ENCODE results near the gene SELENOM. TPM values are rescaled to one million over a fixed set of nuclear protein-coding genes. Genes with fewer than 3 reads are reported as not detected.
"Not testable (repeated sequence)": the region's sequence is repeated elsewhere in the genome, so short reads cannot be mapped to it uniquely, and the experiment has no call there.

The SELENOM gene
- total RNA-seq, 1 experiment from 2014 or later, result 16.3 TPM

DNA sequence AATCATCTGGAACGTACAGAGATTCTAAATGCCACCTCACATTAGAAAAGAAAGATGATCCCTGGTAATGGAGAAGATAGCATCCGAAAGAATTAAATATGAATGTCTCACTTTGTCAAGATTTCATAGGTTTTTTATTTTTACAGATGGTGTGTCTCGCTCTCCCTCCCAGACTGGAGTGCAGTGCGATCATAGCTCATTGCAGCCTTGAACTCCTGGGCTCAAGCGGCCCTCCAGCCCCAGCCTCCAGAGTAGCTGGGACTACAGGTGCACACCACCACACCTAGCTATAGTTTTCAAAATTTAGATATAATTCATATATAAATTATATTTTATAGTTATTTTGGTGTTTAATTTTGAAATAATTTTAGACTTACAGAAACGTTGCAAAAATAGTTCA is 43.0 kb downstream of the SELENOM start:
- ChIA-PET POLR2A (interaction anchor here (0.9 to 1.4 kb wide), 2 partner anchors 21 to 95 kb away, joined by 3 to 4 read pairs; partner anchors contain the start of genes MORC2 and TUG1), CTCF (interaction anchor here (0.6 to 2.3 kb wide), 4 partner anchors 17 to 208 kb away, joined by 3 to 12 read pairs (median 6); partner anchors contain the start of gene SMTN)
- H3K4me1 Mint-ChIP-seq, result peaks cover 6% of the 10 kb centered on the region
- H3K27me3 Mint-ChIP-seq (ENCODE audit: low read depth), result no peaks in the 10 kb centered on the region; the same call in none of the 2 replicates
- no peaks in the 10 kb centered on the region for H3K36me3 Mint-ChIP-seq
- no peak overlapping the region for H3K27ac Mint-ChIP-seq
- ATAC-seq (no peak), DNase-seq (ENCODE audit: low spot score) (no peak)
- peak overlapping the region; percentile 20; the same call in 1 of the 2 replicates for H3K4me3 Mint-ChIP-seq
- H3K9me3 Mint-ChIP-seq, result peaks cover 10% of the 10 kb centered on the region
- TF ChIP-seq PRDM15 (CRISPR knock-in tag; IDR thresholded peaks at IDR 0.05), result no peak

DNA sequence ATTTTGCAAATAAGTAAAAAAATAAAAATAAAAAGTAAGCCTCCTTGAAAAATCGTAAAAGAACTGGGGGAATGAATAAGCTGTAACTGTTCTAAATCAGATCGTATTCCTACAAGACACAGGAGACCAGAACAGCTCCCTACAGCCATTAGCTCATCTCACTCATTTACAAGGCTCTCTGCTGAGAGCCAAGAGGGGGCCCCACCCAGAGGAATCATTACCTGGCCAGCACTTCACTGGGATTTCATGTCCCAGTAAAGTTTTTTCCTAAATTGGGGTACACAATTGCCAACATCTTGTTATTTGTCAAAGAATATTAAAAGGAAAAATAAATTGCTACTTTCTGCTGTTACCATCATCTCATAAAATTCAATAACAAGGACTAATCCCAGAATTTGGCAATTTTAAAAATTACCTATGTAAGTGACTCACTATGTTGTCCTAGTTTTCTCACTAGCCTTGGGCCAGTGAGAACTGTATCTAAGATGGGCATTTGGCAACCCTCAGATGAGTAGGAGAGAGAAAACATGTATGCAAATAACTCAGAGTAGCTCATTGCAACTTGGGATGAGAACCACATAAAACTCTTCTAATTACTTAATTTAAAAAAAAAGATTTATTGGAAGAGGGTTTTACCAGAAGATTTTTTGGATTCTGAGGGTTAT is 44.7 kb downstream of the SELENOM start:
- ATAC-seq, result no peak
- POLR2A ChIA-PET, result no interaction called here
- peaks cover 10% of the 10 kb centered on the region for H3K9me3 Mint-ChIP-seq
- CTCF ChIA-PET, result interaction anchor here (0.7 to 2.3 kb wide), 2 partner anchors 9 to 22 kb away, joined by 3 to 12 read pairs; no protein-coding TSS in a partner anchor
- TF ChIP-seq ZNF121 (CRISPR knock-in tag; IDR thresholded peaks at IDR 0.05) (no peak), TEAD1 (CRISPR knock-in tag; IDR thresholded peaks at IDR 0.05) (no peak), ZNF423 (CRISPR knock-in tag; IDR thresholded peaks at IDR 0.05) (no peak), USF2 (CRISPR knock-in tag; IDR thresholded peaks at IDR 0.05) (no peak), ESRRA (CRISPR knock-in tag; IDR thresholded peaks at IDR 0.05; ENCODE audit: borderline replicate concordance) (no peak), SOX15 (CRISPR knock-in tag; IDR thresholded peaks at IDR 0.05) (no peak), JUN (CRISPR knock-in tag; IDR thresholded peaks at IDR 0.05) (no peak)
- TF ChIP-seq, protein P1, sequence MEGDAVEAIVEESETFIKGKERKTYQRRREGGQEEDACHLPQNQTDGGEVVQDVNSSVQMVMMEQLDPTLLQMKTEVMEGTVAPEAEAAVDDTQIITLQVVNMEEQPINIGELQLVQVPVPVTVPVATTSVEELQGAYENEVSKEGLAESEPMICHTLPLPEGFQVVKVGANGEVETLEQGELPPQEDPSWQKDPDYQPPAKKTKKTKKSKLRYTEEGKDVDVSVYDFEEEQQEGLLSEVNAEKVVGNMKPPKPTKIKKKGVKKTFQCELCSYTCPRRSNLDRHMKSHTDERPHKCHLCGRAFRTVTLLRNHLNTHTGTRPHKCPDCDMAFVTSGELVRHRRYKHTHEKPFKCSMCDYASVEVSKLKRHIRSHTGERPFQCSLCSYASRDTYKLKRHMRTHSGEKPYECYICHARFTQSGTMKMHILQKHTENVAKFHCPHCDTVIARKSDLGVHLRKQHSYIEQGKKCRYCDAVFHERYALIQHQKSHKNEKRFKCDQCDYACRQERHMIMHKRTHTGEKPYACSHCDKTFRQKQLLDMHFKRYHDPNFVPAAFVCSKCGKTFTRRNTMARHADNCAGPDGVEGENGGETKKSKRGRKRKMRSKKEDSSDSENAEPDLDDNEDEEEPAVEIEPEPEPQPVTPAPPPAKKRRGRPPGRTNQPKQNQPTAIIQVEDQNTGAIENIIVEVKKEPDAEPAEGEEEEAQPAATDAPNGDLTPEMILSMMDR (IDR thresholded peaks at IDR 0.05), result no peak
- H3K4me3 Mint-ChIP-seq, result no peak overlapping the region
- H3K36me3 Mint-ChIP-seq, result no peaks in the 10 kb centered on the region
- no peaks in the 10 kb centered on the region for H3K4me1 Mint-ChIP-seq
- H3K27me3 Mint-ChIP-seq (ENCODE audit: low read depth), result no peaks in the 10 kb centered on the region
- no peak overlapping the region for H3K27ac Mint-ChIP-seq
- no peak for DNase-seq (ENCODE audit: low spot score)

GRCh38 chr22:31059663-31060062 is 47.7 kb downstream of the SELENOM start:
- POLR2A ChIA-PET, result not testable (repeated sequence)

DNA sequence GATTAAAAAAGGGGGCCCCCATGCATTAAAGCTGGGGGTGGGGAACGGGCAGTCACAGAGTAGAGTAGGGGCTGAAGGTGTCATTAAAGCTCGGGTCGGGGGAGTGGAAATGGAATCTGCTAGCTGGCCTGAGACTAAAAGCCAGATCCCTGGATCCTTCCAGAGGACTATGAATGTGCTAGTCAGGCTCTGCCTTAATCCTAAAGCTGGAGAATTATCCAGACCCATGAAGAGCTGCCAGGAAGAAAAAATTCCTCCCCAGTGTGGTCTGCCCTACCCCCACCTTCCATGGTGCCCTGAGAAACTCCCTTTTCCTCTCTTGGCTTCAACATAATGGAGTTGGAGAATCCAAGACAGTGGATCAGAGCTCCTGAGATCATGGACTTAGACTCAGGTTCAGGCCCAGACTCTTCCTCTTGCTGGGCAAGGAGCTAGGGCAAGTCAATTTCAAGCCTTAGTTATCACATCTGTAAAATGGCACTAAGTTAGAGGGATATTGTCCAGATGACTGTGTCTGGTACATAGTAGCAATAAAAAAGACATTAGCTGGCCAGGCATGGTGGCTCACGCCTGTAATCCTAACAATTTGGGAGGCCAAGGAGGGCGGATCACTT is 50.3 kb downstream of the SELENOM start:
- Mint-ChIP-seq H3K27ac (no peak overlapping the region), H3K4me3 (no peak overlapping the region), H3K4me1 (0 out of 2 replicates have a peak, but pooled peaks cover 4% of the 10 kb centered on the region), H3K36me3 (no peaks in the 10 kb centered on the region), H3K27me3 (ENCODE audit: low read depth) (no peaks in the 10 kb centered on the region), H3K9me3 (no peaks in the 10 kb centered on the region)
- DNase-seq (ENCODE audit: low spot score) (no peak), ATAC-seq (no peak)
- no peak for TF ChIP-seq JUN (CRISPR knock-in tag; IDR thresholded peaks at IDR 0.05)
- CTCF ChIA-PET, result interaction anchor here (0.9 to 1.5 kb wide), 4 partner anchors 25 to 167 kb away, joined by 3 to 7 read pairs (median 4); partner anchors contain the start of genes MORC2 and TUG1
- POLR2A ChIA-PET, result no interaction called here

More at GRCh38 chr22:31059663-31060062, 47.7 kb downstream of the SELENOM start:
- CTCF ChIA-PET; ATAC-seq; H3K36me3 Mint-ChIP-seq; H3K4me3 Mint-ChIP-seq; H3K27ac Mint-ChIP-seq; DNase-seq (ENCODE audit: low spot score); H3K27me3 Mint-ChIP-seq (ENCODE audit: low read depth); H3K4me1 Mint-ChIP-seq: not testable (repeated sequence)
- H3K9me3 Mint-ChIP-seq, result peaks cover 10% of the 10 kb centered on the region
